Measurements from ENCODE around the gene PCED1B. TPM values are rescaled to one million over a fixed set of nuclear protein-coding genes. Genes with fewer than 3 reads are reported as not detected.

PCED1B gene
- total RNA-seq, 4 donors from 2014 or later: 1.2 to 2.5 (median 2.3) TPM; not detected in 1

DNA sequence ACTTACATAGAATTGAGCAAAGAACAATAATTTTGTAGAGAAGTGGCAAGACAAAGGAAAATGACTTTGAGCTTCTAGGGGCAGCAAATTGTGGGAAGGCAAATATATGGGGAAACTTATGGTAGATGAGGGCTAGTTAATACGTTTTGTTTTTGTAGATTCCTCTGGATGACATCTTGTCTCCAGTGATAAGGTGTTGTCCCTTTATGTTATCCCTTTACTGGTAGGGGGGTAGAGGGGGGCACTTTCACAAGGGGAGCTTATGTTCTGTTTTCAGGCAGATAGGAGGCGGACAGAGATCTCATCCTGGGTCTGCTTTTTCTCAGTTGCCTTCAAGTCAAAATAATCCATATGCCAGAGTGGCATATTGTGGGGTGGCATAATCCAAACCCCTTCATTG is 106.8 kb downstream of the PCED1B start:
- H3K27ac ChIP-seq: no peak overlapping the region
- H3K27me3 ChIP-seq: no peaks in the 10 kb centered on the region
- DNase-seq: no peak
- intact Hi-C loops (cut with DNase I): no loop called here
- no peak overlapping the region for H3K4me3 ChIP-seq
- no peaks in the 10 kb centered on the region for H3K9me3 ChIP-seq
- 85 to 98% methylated on average over 2 of the region's 2 CpGs for WGBS, 2 donors
- no peaks in the 10 kb centered on the region for H3K36me3 ChIP-seq
- no peak for TF ChIP-seq POLR2A (IDR thresholded peaks at IDR 0.05)
- TF ChIP-seq, protein P1, sequence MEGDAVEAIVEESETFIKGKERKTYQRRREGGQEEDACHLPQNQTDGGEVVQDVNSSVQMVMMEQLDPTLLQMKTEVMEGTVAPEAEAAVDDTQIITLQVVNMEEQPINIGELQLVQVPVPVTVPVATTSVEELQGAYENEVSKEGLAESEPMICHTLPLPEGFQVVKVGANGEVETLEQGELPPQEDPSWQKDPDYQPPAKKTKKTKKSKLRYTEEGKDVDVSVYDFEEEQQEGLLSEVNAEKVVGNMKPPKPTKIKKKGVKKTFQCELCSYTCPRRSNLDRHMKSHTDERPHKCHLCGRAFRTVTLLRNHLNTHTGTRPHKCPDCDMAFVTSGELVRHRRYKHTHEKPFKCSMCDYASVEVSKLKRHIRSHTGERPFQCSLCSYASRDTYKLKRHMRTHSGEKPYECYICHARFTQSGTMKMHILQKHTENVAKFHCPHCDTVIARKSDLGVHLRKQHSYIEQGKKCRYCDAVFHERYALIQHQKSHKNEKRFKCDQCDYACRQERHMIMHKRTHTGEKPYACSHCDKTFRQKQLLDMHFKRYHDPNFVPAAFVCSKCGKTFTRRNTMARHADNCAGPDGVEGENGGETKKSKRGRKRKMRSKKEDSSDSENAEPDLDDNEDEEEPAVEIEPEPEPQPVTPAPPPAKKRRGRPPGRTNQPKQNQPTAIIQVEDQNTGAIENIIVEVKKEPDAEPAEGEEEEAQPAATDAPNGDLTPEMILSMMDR (IDR thresholded peaks at IDR 0.05): no peak
- peaks cover 0 to 31% (median 8%) of the 10 kb centered on the region in 3 donors for H3K4me1 ChIP-seq

DNA sequence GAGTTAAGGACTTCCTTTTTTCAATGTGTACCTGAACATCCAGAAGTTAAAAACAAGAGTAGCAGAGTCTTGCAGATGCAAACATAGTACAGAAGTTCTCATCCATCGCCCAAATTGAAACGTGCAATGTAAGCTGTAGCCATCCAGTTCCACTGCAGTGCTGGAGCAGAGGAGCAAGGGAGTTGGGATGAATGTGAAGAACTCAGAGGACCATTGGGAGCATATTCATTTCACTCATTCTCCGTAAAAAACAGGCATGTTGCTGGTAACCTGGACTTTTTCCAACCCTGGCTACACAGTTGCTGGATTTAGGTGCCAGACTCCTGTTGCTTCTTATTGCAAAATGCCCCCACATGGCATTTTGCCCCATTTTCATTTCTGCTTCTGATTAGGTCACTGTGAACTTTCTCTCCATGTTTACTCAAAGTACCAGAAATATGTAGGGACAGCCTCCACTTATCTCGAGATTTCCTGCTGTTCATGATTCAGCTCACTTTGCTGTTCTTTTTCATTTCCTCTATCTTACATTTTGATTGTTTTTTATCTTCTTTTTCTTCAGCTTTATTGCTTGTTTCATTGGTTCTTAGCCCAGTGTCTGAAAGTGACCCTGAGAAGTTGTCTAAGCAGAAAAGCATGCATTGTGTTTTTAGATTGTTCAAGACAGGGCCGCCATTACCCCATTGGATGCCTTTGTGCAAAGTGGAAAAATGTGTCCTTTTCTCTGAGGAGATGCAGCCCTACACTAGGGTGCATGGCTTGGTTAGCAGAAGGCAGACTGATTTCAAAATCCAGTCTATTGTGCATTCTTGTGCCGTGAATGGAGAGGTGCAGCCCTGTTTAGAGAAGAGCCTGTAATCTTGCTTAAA is 109.4 kb downstream of the PCED1B start:
- intact Hi-C loops (cut with DNase I): no loop called here
- H3K27ac ChIP-seq: no peak overlapping the region
- 60 to 66% methylated on average over 6 of the region's 6 CpGs for WGBS, 2 donors

DNA sequence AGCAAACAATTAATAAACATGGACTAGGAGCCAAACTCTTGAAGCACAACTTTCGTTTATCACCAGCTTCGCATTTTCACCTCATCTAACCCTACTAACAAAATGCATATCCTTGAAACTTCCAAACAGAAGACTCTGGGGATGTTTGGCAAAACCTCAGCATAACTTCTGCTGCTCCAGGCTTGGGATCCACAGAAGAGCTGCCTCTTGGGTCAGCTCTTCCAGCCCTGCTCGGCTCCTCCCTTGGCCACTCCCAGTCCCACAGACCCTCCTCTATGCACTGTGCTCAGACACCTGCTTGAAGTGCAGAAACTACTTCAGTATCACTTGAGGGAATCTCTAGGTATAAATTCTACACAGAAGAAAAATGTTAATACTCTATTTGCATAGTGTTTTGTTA is 110.3 kb downstream of the PCED1B start:
- no peak overlapping the region for H3K27ac ChIP-seq
- H3K9me3 ChIP-seq: no peaks in the 10 kb centered on the region
- intact Hi-C loops (cut with DNase I): no loop called here
- TF ChIP-seq, protein P1 (IDR thresholded peaks at IDR 0.05): no peak
- TF ChIP-seq POLR2A (IDR thresholded peaks at IDR 0.05): no peak
- H3K27me3 ChIP-seq: no peaks in the 10 kb centered on the region
- WGBS, 2 donors: 61 to 82% methylated on average over 3 of the region's 3 CpGs
- DNase-seq: no peak
- H3K36me3 ChIP-seq: no peaks in the 10 kb centered on the region
- H3K4me3 ChIP-seq: no peak overlapping the region
- H3K4me1 ChIP-seq: peaks cover 0 to 31% (median 8%) of the 10 kb centered on the region in 3 donors

More for the DNA sequence above, 109.4 kb downstream of the PCED1B start:
- Histone ChIP-seq H3K4me1 (peaks cover 0 to 31% (median 8%) of the 10 kb centered on the region in 3 donors), H3K36me3 (no peaks in the 10 kb centered on the region), H3K4me3 (no peak overlapping the region), H3K9me3 (no peaks in the 10 kb centered on the region), H3K27me3 (no peaks in the 10 kb centered on the region)
- TF ChIP-seq POLR2A (IDR thresholded peaks at IDR 0.05): no peak
- TF ChIP-seq, protein P1 (IDR thresholded peaks at IDR 0.05): no peak
- no peak for DNase-seq

GRCh38 chr12:47190271-47190750 is 110.9 kb downstream of the PCED1B start:
- 44 to 65% methylated on average over 3 of the region's 3 CpGs for WGBS, 2 donors
- Histone ChIP-seq H3K27me3 (no peaks in the 10 kb centered on the region), H3K4me1 (peaks cover 0 to 27% (median 8%) of the 10 kb centered on the region in 3 donors), H3K27ac (no peak overlapping the region), H3K4me3 (no peak overlapping the region), H3K36me3 (no peaks in the 10 kb centered on the region), H3K9me3 (no peaks in the 10 kb centered on the region)
- intact Hi-C loops (cut with DNase I): no loop called here
- TF ChIP-seq POLR2A (IDR thresholded peaks at IDR 0.05): no peak
- TF ChIP-seq, protein P1 (IDR thresholded peaks at IDR 0.05): no peak
- no peak for DNase-seq

- intact Hi-C loops (cut with DNase I): no loop called here
- H3K27ac ChIP-seq: no peak overlapping the region
- H3K4me3 ChIP-seq: no peak overlapping the region
- no peaks in the 10 kb centered on the region for H3K9me3 ChIP-seq
- no peaks in the 10 kb centered on the region for H3K36me3 ChIP-seq
- DNase-seq: no peak
- H3K27me3 ChIP-seq: no peaks in the 10 kb centered on the region
- WGBS, 2 donors: 4 to 22% methylated on average over 2 to 3 of the region's 3 CpGs
- peaks cover 0 to 23% (median 8%) of the 10 kb centered on the region in 3 donors for H3K4me1 ChIP-seq
- no peak for TF ChIP-seq POLR2A (IDR thresholded peaks at IDR 0.05)
- TF ChIP-seq, protein P1 (IDR thresholded peaks at IDR 0.05): no peak
Measured at GRCh38 chr12:47190905-47191304, 111.5 kb downstream of the PCED1B start.
